Naive thymus-derived CD4-positive, alpha-beta T cell (primary cell): ENCODE measurements around the gene CCDC192. TPM values are rescaled to one million over a fixed set of nuclear protein-coding genes. Genes with fewer than 3 reads are reported as not detected.

Experiments
- ATAC-seq: fragments of 150-1000 bp; cut with Tn5 transposase; 2 replicates; pipeline ENCODE4 v1.10.0; 2021; ENCODE audit warnings: mild to moderate bottlenecking, moderate library complexity
- CTCF ChIA-PET: fragments of 350-600 bp; sonication (Branson Sonifier 250); formaldehyde crosslinking; loops from one replicate; lab custom pipeline; 2021; ENCODE audit warnings: antibody characterized with exemption; lab: Charles Lee
- POLR2A ChIA-PET: fragments of 350-600 bp; sonication (Branson Sonifier 250); formaldehyde crosslinking; loops from one replicate; lab custom pipeline; 2021; ENCODE audit warnings: antibody characterized with exemption, inconsistent platforms; lab: Charles Lee
- DNase-seq, 9 donors: peaks; one replicate each; pipeline versions ENCODE4 v3.0.0 to v3.0.0-alpha.2; 2020 to 2022; ENCODE audit warnings: mixed read lengths in 1 of 9
- H3K27ac ChIP-seq: one replicate; pipeline ENCODE4 v1.7.0; 2013; ENCODE audit warnings: mild to moderate bottlenecking, low read depth, low read length, moderate library complexity
- H3K27me3 ChIP-seq, 2 donors: one replicate each; pipeline ENCODE4 v1.7.0; 2013; ENCODE audit warnings: low read length in 2 of 2, mild to moderate bottlenecking in 2 of 2, moderate library complexity in 2 of 2; ENCODE audit not compliant: control insufficient read depth in 2 of 2, insufficient read depth in 2 of 2
- H3K36me3 ChIP-seq, 3 experiments: 1 replicate in 2 of 3; 2 replicates in 1 of 3; pipeline ENCODE4 v1.7.0; 2013; ENCODE audit warnings: low read length in 3 of 3, mild to moderate bottlenecking in 3 of 3, moderate library complexity in 1 of 3; ENCODE audit not compliant: insufficient read depth in 3 of 3, control insufficient read depth in 2 of 3
- H3K4me1 ChIP-seq, 2 donors: one replicate each; pipeline ENCODE4 v1.7.0; 2013; ENCODE audit warnings: low read length in 2 of 2, mild to moderate bottlenecking in 2 of 2, moderate library complexity in 1 of 2; ENCODE audit not compliant: control insufficient read depth in 2 of 2, insufficient read depth in 2 of 2
- H3K4me3 ChIP-seq: 2 replicates; pipeline ENCODE4 v1.7.0; 2013; ENCODE audit warnings: mild to moderate bottlenecking, low read length
- H3K9me3 ChIP-seq, 3 experiments: 1 replicate in 2 of 3; 2 replicates in 1 of 3; pipeline ENCODE4 v1.7.0; 2013; ENCODE audit warnings: low read length in 3 of 3; ENCODE audit not compliant: control insufficient read depth in 2 of 3
- H3K27ac Mint-ChIP-seq, 9 donors: one replicate each; pipeline ENCODE4 v1.8.0; 2020 to 2022; ENCODE audit warnings: mixed read lengths in 9 of 9, mild to moderate bottlenecking in 8 of 9, moderate library complexity in 5 of 9, inconsistent platforms in 2 of 9
- H3K27me3 Mint-ChIP-seq, 5 donors: one replicate each; pipeline ENCODE4 v1.8.0; 2021 to 2022; ENCODE audit warnings: mixed read lengths in 5 of 5, mild to moderate bottlenecking in 1 of 5
- H3K36me3 Mint-ChIP-seq, 5 donors: one replicate each; pipeline ENCODE4 v1.8.0; 2020 to 2022; ENCODE audit warnings: mixed read lengths in 5 of 5, mild to moderate bottlenecking in 3 of 5, inconsistent platforms in 1 of 5
- H3K4me1 Mint-ChIP-seq, 7 donors: one replicate each; pipeline ENCODE4 v1.8.0; 2020 to 2022; ENCODE audit warnings: mixed read lengths in 7 of 7, mild to moderate bottlenecking in 3 of 7, inconsistent platforms in 1 of 7
- H3K4me3 Mint-ChIP-seq, 10 donors: one replicate each; pipeline ENCODE4 v1.8.0; 2020 to 2022; ENCODE audit warnings: mild to moderate bottlenecking in 10 of 10, mixed read lengths in 10 of 10, moderate library complexity in 6 of 10, inconsistent platforms in 2 of 10
- H3K9me3 Mint-ChIP-seq, 11 donors: one replicate each; pipeline ENCODE4 v1.8.0; 2020 to 2022; ENCODE audit warnings: mixed read lengths in 11 of 11, mild to moderate bottlenecking in 4 of 11, inconsistent platforms in 1 of 11, moderate library complexity in 1 of 11
- intact Hi-C, 2 donors: fragments of 100-400 bp; cut with micrococcal nuclease; formaldehyde crosslinking; loops; one replicate each; pipeline ENCODE4 v1.15.1; 2023
- polyA plus RNA-seq, 2 donors: library from polyadenylated mRNA; unstranded; fragments of 300-500 nt; fragmentation: Illumina TruSeq; gene quantifications; one replicate each; pipeline ENCODE4 v1.2.3, GENCODE V29; 2021
- total RNA-seq, 6 experiments: library from RNA in 5 of 6; stranded (reverse) in 5 of 6; gene quantifications; 1 replicate in 5 of 6; 2 replicates in 1 of 6; pipeline ENCODE4 v1.2.3 and lab custom pipeline; 2021 to 2026

Gene CCDC192
- total and polyA plus RNA-seq, 7 experiments from 2014 or later, result not detected

DNA sequence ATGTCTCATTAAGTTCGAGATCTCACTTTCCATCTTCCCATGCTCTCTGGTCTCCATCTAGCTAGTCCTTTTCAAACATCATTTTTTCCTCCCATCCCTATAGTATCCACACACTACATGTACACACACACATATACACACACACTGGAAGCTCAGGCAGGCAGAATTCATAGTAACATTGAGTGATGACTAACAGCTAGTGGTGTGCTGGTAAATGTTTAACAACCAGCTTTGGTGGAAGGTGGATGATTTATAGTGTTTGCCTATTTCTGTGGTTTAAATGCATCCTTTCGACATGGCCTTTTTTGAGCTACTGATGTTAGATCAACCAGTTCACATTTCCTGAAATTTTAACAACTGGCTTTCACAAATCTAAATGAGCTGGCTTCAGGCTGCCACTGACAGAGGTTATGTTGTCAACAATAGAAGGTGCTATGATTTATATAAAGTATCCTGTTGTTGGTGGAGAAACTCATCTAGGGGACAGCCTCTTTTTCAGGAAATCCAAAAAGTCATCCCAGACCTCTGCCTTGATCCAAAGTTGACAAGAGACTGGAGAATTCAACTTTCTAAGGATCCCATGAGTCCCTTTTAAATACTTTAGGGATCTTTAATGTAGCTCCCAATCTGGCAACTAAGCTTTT, 117.8 kb downstream of the CCDC192 start:
- no peaks in the 10 kb centered on the region for H3K36me3 ChIP-seq
- H3K36me3 Mint-ChIP-seq, result no peaks in the 10 kb centered on the region
- H3K27me3 ChIP-seq, result no peaks in the 10 kb centered on the region
- H3K9me3 Mint-ChIP-seq, result peaks cover 0 to 3% (median 0%) of the 10 kb centered on the region in 11 donors
- H3K27me3 Mint-ChIP-seq, result peaks cover 5 to 18% (median 14%) of the 10 kb centered on the region in 5 donors
- H3K4me1 ChIP-seq, result no peaks in the 10 kb centered on the region
- no peak overlapping the region for H3K4me3 Mint-ChIP-seq
- H3K4me3 ChIP-seq, result no peak overlapping the region
- ATAC-seq, result no peak
- POLR2A ChIA-PET, result no interaction called here
- H3K27ac Mint-ChIP-seq, result no peak overlapping the region
- peaks cover 0 to 4% (median 0%) of the 10 kb centered on the region in 7 donors for H3K4me1 Mint-ChIP-seq
- H3K9me3 ChIP-seq, result no peaks in the 10 kb centered on the region
- H3K27ac ChIP-seq, result no peak overlapping the region
- intact Hi-C loops, result no loop called here
- CTCF ChIA-PET, result no interaction called here
- DNase-seq, result no peak

- DNase-seq (no peak), ATAC-seq (no peak)
- no peaks in the 10 kb centered on the region for H3K36me3 ChIP-seq
- H3K9me3 ChIP-seq, result no peaks in the 10 kb centered on the region
- no peaks in the 10 kb centered on the region for H3K36me3 Mint-ChIP-seq
- no peaks in the 10 kb centered on the region for H3K27me3 ChIP-seq
- peaks cover 0 to 8% (median 0%) of the 10 kb centered on the region in 7 donors for H3K4me1 Mint-ChIP-seq
- H3K4me3 Mint-ChIP-seq, result no peak overlapping the region
- H3K4me3 ChIP-seq, result no peak overlapping the region
- ChIA-PET CTCF (no interaction called here), POLR2A (no interaction called here)
- intact Hi-C loops, result no loop called here
- peaks cover 2 to 19% (median 18%) of the 10 kb centered on the region in 5 donors for H3K27me3 Mint-ChIP-seq
- H3K4me1 ChIP-seq, result no peaks in the 10 kb centered on the region
- no peak overlapping the region for H3K27ac ChIP-seq
- no peak overlapping the region for H3K27ac Mint-ChIP-seq
- H3K9me3 Mint-ChIP-seq, result peaks cover 0 to 3% (median 0%) of the 10 kb centered on the region in 11 donors
Observed at GRCh38 chr5:127821896-127822295, 118.7 kb downstream of the CCDC192 start.

GRCh38 chr5:127824126-127824525, 120.9 kb downstream of the CCDC192 start:
- ChIA-PET POLR2A (no interaction called here), CTCF (no interaction called here)
- H3K27ac ChIP-seq, result no peak overlapping the region
- H3K4me1 ChIP-seq, result no peaks in the 10 kb centered on the region
- H3K4me3 Mint-ChIP-seq, result no peak overlapping the region
- intact Hi-C loops, result no loop called here
- no peak for DNase-seq
- H3K4me3 ChIP-seq, result no peak overlapping the region
- ATAC-seq, result no peak
- no peaks in the 10 kb centered on the region for H3K36me3 ChIP-seq
- peaks cover 0 to 8% (median 0%) of the 10 kb centered on the region in 7 donors for H3K4me1 Mint-ChIP-seq
- no peaks in the 10 kb centered on the region for H3K36me3 Mint-ChIP-seq
- H3K9me3 ChIP-seq, result no peaks in the 10 kb centered on the region
- no peaks in the 10 kb centered on the region for H3K27me3 ChIP-seq
- peaks cover 13 to 28% (median 23%) of the 10 kb centered on the region in 5 donors for H3K27me3 Mint-ChIP-seq
- no peak overlapping the region for H3K27ac Mint-ChIP-seq
- peaks cover 0 to 2% (median 0%) of the 10 kb centered on the region in 11 donors for H3K9me3 Mint-ChIP-seq

DNA sequence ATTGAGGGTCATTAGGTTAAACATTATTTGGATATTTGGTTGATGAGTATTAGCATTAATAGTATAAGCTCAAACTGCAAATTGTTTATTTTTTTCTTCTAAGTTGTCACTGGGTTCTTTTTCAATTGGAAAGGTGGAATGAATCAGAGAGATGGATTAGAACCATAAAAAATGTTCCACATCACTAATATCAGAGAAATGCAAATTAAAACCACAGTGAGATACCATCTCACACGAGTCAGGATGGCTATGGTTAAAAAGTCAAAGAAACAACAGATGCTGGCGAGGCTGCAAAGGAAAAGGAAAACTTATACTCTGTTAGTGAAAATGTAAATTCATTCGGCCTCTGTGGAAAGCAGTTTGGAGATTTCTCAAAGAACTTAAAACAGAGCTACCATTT, 122.8 kb downstream of the CCDC192 start:
- Histone ChIP-seq H3K36me3 (no peaks in the 10 kb centered on the region), H3K9me3 (no peaks in the 10 kb centered on the region), H3K4me1 (no peaks in the 10 kb centered on the region), H3K4me3 (no peak overlapping the region), H3K27ac (no peak overlapping the region), H3K27me3 (no peaks in the 10 kb centered on the region)
- intact Hi-C loops, result no loop called here
- POLR2A ChIA-PET, result no interaction called here
- Mint-ChIP-seq H3K4me1 (peaks cover 0 to 5% (median 0%) of the 10 kb centered on the region in 7 donors), H3K27ac (no peak overlapping the region), H3K9me3 (peaks cover 0 to 2% (median 0%) of the 10 kb centered on the region in 11 donors), H3K4me3 (no peak overlapping the region), H3K36me3 (no peaks in the 10 kb centered on the region), H3K27me3 (peaks cover 20 to 28% (median 22%) of the 10 kb centered on the region in 5 donors)
- no peak for ATAC-seq
- CTCF ChIA-PET, result no interaction called here
- no peak for DNase-seq

GRCh38 chr5:127827451-127827850, 124.3 kb downstream of the CCDC192 start:
- no peaks in the 10 kb centered on the region for H3K36me3 Mint-ChIP-seq
- POLR2A ChIA-PET, result no interaction called here

DNA sequence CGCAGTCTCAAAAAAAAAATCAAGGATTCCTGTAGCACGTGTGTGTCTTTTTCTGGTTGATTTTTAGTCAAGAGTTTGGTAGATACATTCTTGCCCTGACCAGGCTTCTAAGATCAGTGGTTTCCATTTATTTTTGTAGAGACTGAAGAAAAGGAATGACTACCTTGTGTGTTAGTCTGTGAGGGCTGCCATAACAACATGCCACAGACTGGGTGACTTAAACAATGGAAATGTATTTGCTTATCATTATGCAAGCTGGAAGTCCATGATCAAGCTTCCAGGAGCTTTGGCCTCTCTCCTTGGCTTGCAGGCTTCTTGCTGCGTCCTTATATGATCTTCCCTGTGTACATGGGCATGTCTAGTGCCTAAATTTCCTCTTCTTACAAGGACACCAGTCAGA, 127.0 kb downstream of the CCDC192 start:
- no peak for ATAC-seq
- Histone ChIP-seq H3K27me3 (no peaks in the 10 kb centered on the region), H3K4me3 (no peak overlapping the region), H3K9me3 (no peaks in the 10 kb centered on the region), H3K4me1 (no peaks in the 10 kb centered on the region), H3K27ac (no peak overlapping the region), H3K36me3 (no peaks in the 10 kb centered on the region)
- peaks cover 0 to 5% (median 0%) of the 10 kb centered on the region in 7 donors for H3K4me1 Mint-ChIP-seq
- ChIA-PET CTCF (no interaction called here), POLR2A (no interaction called here)
- H3K27me3 Mint-ChIP-seq, result peaks cover 20 to 40% (median 24%) of the 10 kb centered on the region in 5 donors
- H3K9me3 Mint-ChIP-seq, result no peaks in the 10 kb centered on the region
- no peak for DNase-seq
- intact Hi-C loops, result no loop called here
- no peaks in the 10 kb centered on the region for H3K36me3 Mint-ChIP-seq
- no peak overlapping the region for H3K4me3 Mint-ChIP-seq
- no peak overlapping the region for H3K27ac Mint-ChIP-seq

More at GRCh38 chr5:127827451-127827850, 124.3 kb downstream of the CCDC192 start:
- no peak overlapping the region for H3K27ac ChIP-seq
- intact Hi-C loops, result no loop called here
- Mint-ChIP-seq H3K4me1 (peaks cover 0 to 5% (median 0%) of the 10 kb centered on the region in 7 donors), H3K4me3 (no peak overlapping the region), H3K9me3 (peaks cover 0 to 2% (median 0%) of the 10 kb centered on the region in 11 donors), H3K27ac (no peak overlapping the region), H3K27me3 (peaks cover 20 to 33% (median 27%) of the 10 kb centered on the region in 5 donors)
- H3K9me3 ChIP-seq, result no peaks in the 10 kb centered on the region
- no peaks in the 10 kb centered on the region for H3K27me3 ChIP-seq
- H3K4me3 ChIP-seq, result no peak overlapping the region
- ATAC-seq, result no peak
- H3K4me1 ChIP-seq, result no peaks in the 10 kb centered on the region
- CTCF ChIA-PET, result no interaction called here
- DNase-seq, result no peak
- no peaks in the 10 kb centered on the region for H3K36me3 ChIP-seq
